ENCODE results near the gene EPS8.

- TF ChIP-seq CTCF (IDR thresholded peaks at IDR 0.05) (no peak), ZNF138 (CRISPR knock-in tag; conservative IDR thresholded peaks at IDR 0.05) (no peak), ZNF121 (CRISPR knock-in tag; IDR thresholded peaks at IDR 0.05) (no peak), HMGXB4 (CRISPR knock-in tag; IDR thresholded peaks at IDR 0.05) (no peak), JUN (CRISPR knock-in tag; IDR thresholded peaks at IDR 0.05) (no peak), ELF4 (CRISPR knock-in tag; IDR thresholded peaks at IDR 0.05; ENCODE audit: low read depth) (no peak), E2F4 (CRISPR knock-in tag; IDR thresholded peaks at IDR 0.05; ENCODE audit: borderline replicate concordance, low read depth) (no peak), GABPB1 (CRISPR knock-in tag; IDR thresholded peaks at IDR 0.05) (no peak)
Observed at GRCh38 chr12:15786772-15787171, 2.4 kb downstream of the EPS8 start.
